OCI-LY7 (cell line): Measurements from ENCODE around the gene EGFL7. TPM values are rescaled to one million over a fixed set of nuclear protein-coding genes. Genes with fewer than 3 reads are reported as not detected.

ENCODE experiments used
- BruUV-seq: library from RNA; stranded (reverse); fragments of 400-500 nt; replicated peaks from 2 replicates; lab custom pipeline; 2021; lab: Mats Ljungman, UMichigan
- CTCF ChIA-PET: fragments of 300-600 bp; sonication (Branson Sonifier 250); formaldehyde crosslinking; loops from one replicate; lab custom pipeline; 2022; ENCODE audit warnings: antibody characterized with exemption; ENCODE audit not compliant: unreplicated experiment; lab: Charles Lee
- POLR2A ChIA-PET: fragments of 300-600 bp; sonication (Branson Sonifier 250); formaldehyde crosslinking; loops from one replicate; lab custom pipeline; 2022; ENCODE audit warnings: antibody characterized with exemption; lab: Charles Lee
- DNase-seq: peaks from one replicate; pipeline ENCODE4 v3.0.0-alpha.2; 2015; ENCODE audit warnings: low spot score
- H2AFZ ChIP-seq: fragments of 200-600 bp; sonication (generic), shearing (Covaris generic); 2 replicates; pipeline ENCODE4 v1.6.1; 2014; ENCODE audit warnings: mild to moderate bottlenecking, antibody characterized with exemption, low read length, moderate library complexity
- H3K27ac ChIP-seq: fragments of 200-600 bp; sonication (generic); 2 replicates; pipeline ENCODE4 v1.5.1; 2014; ENCODE audit warnings: mixed run types, low read depth, mild to moderate bottlenecking, moderate library complexity, low read length, inconsistent platforms; ENCODE audit not compliant: poor library complexity, severe bottlenecking
- H3K36me3 ChIP-seq: fragments of 200-600 bp; sonication (generic); 2 replicates; pipeline ENCODE4 v1.6.1; 2014; ENCODE audit warnings: mild to moderate bottlenecking, antibody characterized with exemption, low read length, moderate library complexity, mixed read lengths; ENCODE audit not compliant: insufficient read depth
- H3K4me1 ChIP-seq: fragments of 200-600 bp; sonication (generic); 2 replicates; pipeline ENCODE4 v1.5.1; 2014; ENCODE audit warnings: mild to moderate bottlenecking, low read length; ENCODE audit not compliant: insufficient read depth, poor library complexity, severe bottlenecking
- H3K4me2 ChIP-seq: fragments of 200-600 bp; sonication (generic); 2 replicates; pipeline ENCODE4 v1.6.1; 2014; ENCODE audit warnings: mild to moderate bottlenecking, low read length
- H3K4me3 ChIP-seq: fragments of 200-600 bp; sonication (generic); 2 replicates; pipeline ENCODE4 v1.5.1; 2014; ENCODE audit warnings: mild to moderate bottlenecking, low read depth, low read length; ENCODE audit not compliant: poor library complexity, severe bottlenecking
- H3K79me2 ChIP-seq: fragments of 200-600 bp; sonication (generic); 2 replicates; pipeline ENCODE4 v1.6.1; 2016; ENCODE audit warnings: low read depth, mild to moderate bottlenecking, low read length, moderate library complexity, mixed read lengths; ENCODE audit not compliant: insufficient read depth
- H3K9me2 ChIP-seq: fragments of 200-600 bp; sonication (generic); 2 replicates; pipeline ENCODE4 v1.6.1; 2016; ENCODE audit warnings: mild to moderate bottlenecking, low read length, mixed read lengths; ENCODE audit not compliant: insufficient read depth
- H3K9me3 ChIP-seq: fragments of 200-600 bp; sonication (generic); 2 replicates; pipeline ENCODE4 v1.6.1; 2014; ENCODE audit warnings: mild to moderate bottlenecking, mixed run types, low read length, mixed read lengths
- H4K20me1 ChIP-seq: fragments of 200-600 bp; sonication (generic); 2 replicates; pipeline ENCODE4 v1.6.1; 2014; ENCODE audit warnings: mild to moderate bottlenecking, antibody characterized with exemption, low read length, moderate library complexity, mixed read lengths; ENCODE audit not compliant: insufficient read depth
- EZH2phosphoT487 ChIP-seq: fragments of 200-600 bp; sonication (generic); IDR thresholded peaks from 2 replicates; pipeline ENCODE4 v1.6.1; 2018; ENCODE audit warnings: low read depth, borderline replicate concordance, mild to moderate bottlenecking, mixed run types, antibody characterized with exemption, low read length, moderate library complexity, mixed read lengths
- intact Hi-C: fragments of 100-400 bp; cut with micrococcal nuclease; formaldehyde crosslinking; loops from one replicate; pipeline ENCODE4 v1.10.0; 2022; ENCODE audit not compliant: unreplicated experiment
- total RNA-seq, 2 experiments: library from RNA; depleted of rRNA in 1 of 2; stranded (reverse); fragments of >200 nt in 1 of 2; shearing (Covaris generic) in 1 of 2; gene quantifications; 2 replicates each; pipeline ENCODE4 v1.2.3, GENCODE V29; 2014 to 2022
- TF ChIP-seq, protein P1 (sequence below): fragments of 200-600 bp; sonication (generic); conservative IDR thresholded peaks from 2 replicates; pipeline ENCODE4 v1.5.1; 2014; ENCODE audit warnings: mild to moderate bottlenecking, antibody characterized with exemption, low read length, moderate library complexity, mixed read lengths

The EGFL7 gene
- total RNA-seq, 2 experiments from 2014 or later = not detected

DNA sequence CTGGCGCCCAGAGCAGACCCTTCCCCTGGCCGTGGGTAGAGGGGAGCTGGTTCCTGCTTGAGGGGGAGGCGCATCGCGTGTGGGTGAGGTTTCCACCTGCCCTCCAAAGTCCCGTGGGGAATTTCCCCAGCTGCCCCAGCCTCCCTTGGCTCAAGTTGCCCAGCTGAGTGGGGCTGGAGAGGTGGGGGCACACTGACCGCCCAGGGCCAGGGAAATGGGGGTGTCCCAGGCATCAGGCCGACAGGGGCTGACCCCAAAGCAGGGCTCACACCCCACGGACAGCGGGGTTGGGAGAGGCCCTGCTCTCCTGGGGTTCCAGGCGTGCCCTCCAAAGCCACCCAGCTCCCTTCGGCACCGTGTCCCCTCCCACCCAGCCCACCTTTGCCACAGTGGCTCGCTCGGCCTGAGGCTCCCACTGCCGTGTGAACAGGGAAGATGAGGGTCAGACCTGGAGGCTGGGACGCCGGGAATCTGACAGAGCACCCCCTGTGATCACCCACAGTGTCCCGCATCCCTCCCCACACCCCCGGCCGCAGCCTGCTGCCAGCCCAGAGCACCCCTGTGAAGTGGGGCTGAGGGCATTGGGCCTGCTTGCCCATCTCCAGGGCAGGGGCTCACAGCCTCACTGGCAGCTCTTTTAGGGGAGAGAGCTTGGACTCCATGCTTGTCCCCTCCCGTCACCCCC lies 933 bp upstream of the EGFL7 start:
- POLR2A ChIA-PET = no interaction called here

GRCh38 chr9:136662326-136662655 lies 425 bp upstream of the EGFL7 start:
- H3K4me2 ChIP-seq = no peak overlapping the region

More for the DNA sequence above, 933 bp upstream of the EGFL7 start:
- Histone ChIP-seq H3K4me1 (no peaks in the 10 kb centered on the region), H3K9me3 (no peaks in the 10 kb centered on the region), H3K79me2 (no peaks in the 10 kb centered on the region), H3K4me2 (no peak overlapping the region), H3K4me3 (no peak overlapping the region), H3K36me3 (no peaks in the 10 kb centered on the region), H2AFZ (no peak overlapping the region), H4K20me1 (no peaks in the 10 kb centered on the region), H3K27ac (no peak overlapping the region), H3K9me2 (no peaks in the 10 kb centered on the region)
- TF ChIP-seq, protein P1, sequence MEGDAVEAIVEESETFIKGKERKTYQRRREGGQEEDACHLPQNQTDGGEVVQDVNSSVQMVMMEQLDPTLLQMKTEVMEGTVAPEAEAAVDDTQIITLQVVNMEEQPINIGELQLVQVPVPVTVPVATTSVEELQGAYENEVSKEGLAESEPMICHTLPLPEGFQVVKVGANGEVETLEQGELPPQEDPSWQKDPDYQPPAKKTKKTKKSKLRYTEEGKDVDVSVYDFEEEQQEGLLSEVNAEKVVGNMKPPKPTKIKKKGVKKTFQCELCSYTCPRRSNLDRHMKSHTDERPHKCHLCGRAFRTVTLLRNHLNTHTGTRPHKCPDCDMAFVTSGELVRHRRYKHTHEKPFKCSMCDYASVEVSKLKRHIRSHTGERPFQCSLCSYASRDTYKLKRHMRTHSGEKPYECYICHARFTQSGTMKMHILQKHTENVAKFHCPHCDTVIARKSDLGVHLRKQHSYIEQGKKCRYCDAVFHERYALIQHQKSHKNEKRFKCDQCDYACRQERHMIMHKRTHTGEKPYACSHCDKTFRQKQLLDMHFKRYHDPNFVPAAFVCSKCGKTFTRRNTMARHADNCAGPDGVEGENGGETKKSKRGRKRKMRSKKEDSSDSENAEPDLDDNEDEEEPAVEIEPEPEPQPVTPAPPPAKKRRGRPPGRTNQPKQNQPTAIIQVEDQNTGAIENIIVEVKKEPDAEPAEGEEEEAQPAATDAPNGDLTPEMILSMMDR = no peak
- TF ChIP-seq EZH2phosphoT487 = no peak
- intact Hi-C loops = no loop called here
- CTCF ChIA-PET = no interaction called here
- BruUV-seq = no TSS peak
- no peak for DNase-seq

More at GRCh38 chr9:136662326-136662655, 425 bp upstream of the EGFL7 start:
- no peaks in the 10 kb centered on the region for H3K4me1 ChIP-seq
- no TSS peak for BruUV-seq
- no peak for DNase-seq
- H3K36me3 ChIP-seq = no peaks in the 10 kb centered on the region
- no peaks in the 10 kb centered on the region for H3K9me2 ChIP-seq
- H3K27ac ChIP-seq = no peak overlapping the region
- H3K4me3 ChIP-seq = no peak overlapping the region
- no peak for TF ChIP-seq EZH2phosphoT487
- TF ChIP-seq, protein P1 = no peak
- CTCF ChIA-PET = no interaction called here
- no peaks in the 10 kb centered on the region for H4K20me1 ChIP-seq
- intact Hi-C loops = no loop called here
- H3K9me3 ChIP-seq = no peaks in the 10 kb centered on the region
- POLR2A ChIA-PET = no interaction called here
- H3K79me2 ChIP-seq = no peaks in the 10 kb centered on the region
- H2AFZ ChIP-seq = no peak overlapping the region
